NCI-H82 (cell line): Measurements from ENCODE around the gene TSPAN11.
"Not testable (repeated sequence)": the region's sequence is repeated elsewhere in the genome, so short reads cannot be mapped to it uniquely, and the experiment has no call there.

Experiments used
- DNase-seq: peaks from one replicate; lab custom pipeline; 2025; lab: John Stamatoyannopoulos, UW

Gene TSPAN11

GRCh38 chr12:30926243-30927221 is at the start of gene TSPAN11:
TSPAN11 (plus strand) TSS chr12:30926748; CDS start chr12:30953992, 27,244 bp downstream.
- DNase-seq: peak; percentile 91

GRCh38 chr12:30877105-30877875 is 49.3 kb upstream of the TSPAN11 start:
- DNase-seq: no peak

GRCh38 chr12:30878024-30878423 is 48.5 kb upstream of the TSPAN11 start:
- no peak for DNase-seq

GRCh38 chr12:30880061-30880460 is 46.5 kb upstream of the TSPAN11 start:
- DNase-seq: peak; percentile 33

GRCh38 chr12:30880813-30881212 is 45.7 kb upstream of the TSPAN11 start:
- no peak for DNase-seq

- peak; percentile 56 for DNase-seq
Observed at GRCh38 chr12:30882706-30883105, 43.8 kb upstream of the TSPAN11 start.

- no peak for DNase-seq
Observed at GRCh38 chr12:30884799-30885198, 41.7 kb upstream of the TSPAN11 start.

- no peak for DNase-seq
Observed at GRCh38 chr12:30885321-30885720, 41.2 kb upstream of the TSPAN11 start.

GRCh38 chr12:30887226-30887625 is 39.3 kb upstream of the TSPAN11 start:
- no peak for DNase-seq

GRCh38 chr12:30888241-30888640 is 38.3 kb upstream of the TSPAN11 start:
- DNase-seq: no peak

GRCh38 chr12:30894531-30894930 is 32.0 kb upstream of the TSPAN11 start:
- not testable (repeated sequence) for DNase-seq

GRCh38 chr12:30896461-30896860 is 30.1 kb upstream of the TSPAN11 start:
- no peak for DNase-seq

GRCh38 chr12:30898846-30899245 is 27.7 kb upstream of the TSPAN11 start:
- no peak for DNase-seq

- no peak for DNase-seq
Observed at GRCh38 chr12:30900351-30900750, 26.2 kb upstream of the TSPAN11 start.

GRCh38 chr12:30902001-30902400 is 24.5 kb upstream of the TSPAN11 start:
- DNase-seq: no peak

GRCh38 chr12:30902596-30902995 is 24.0 kb upstream of the TSPAN11 start:
- no peak for DNase-seq

- no peak for DNase-seq
Observed at GRCh38 chr12:30905463-30906009, 21.0 kb upstream of the TSPAN11 start.

GRCh38 chr12:30908076-30908721 is 18.3 kb upstream of the TSPAN11 start:
- DNase-seq: no peak

- DNase-seq: no peak
Observed at GRCh38 chr12:30908722-30909348, 17.7 kb upstream of the TSPAN11 start.

GRCh38 chr12:30909349-30910037 is 17.1 kb upstream of the TSPAN11 start:
- DNase-seq: no peak

GRCh38 chr12:30910038-30910350 is 16.6 kb upstream of the TSPAN11 start:
- DNase-seq: no peak
